GM12873 (cell line): ENCODE results near the gene C2orf76.

ENCODE experiments used
- CTCF ChIP-seq: IDR thresholded peaks from 2 replicates; pipeline ENCODE4 v1.5.1; 2012; ENCODE audit warnings: low read depth, mild to moderate bottlenecking, moderate library complexity, low read length, control low read depth; ENCODE audit not compliant: insufficient read depth; ENCODE audit errors: missing control alignments

The C2orf76 gene

DNA sequence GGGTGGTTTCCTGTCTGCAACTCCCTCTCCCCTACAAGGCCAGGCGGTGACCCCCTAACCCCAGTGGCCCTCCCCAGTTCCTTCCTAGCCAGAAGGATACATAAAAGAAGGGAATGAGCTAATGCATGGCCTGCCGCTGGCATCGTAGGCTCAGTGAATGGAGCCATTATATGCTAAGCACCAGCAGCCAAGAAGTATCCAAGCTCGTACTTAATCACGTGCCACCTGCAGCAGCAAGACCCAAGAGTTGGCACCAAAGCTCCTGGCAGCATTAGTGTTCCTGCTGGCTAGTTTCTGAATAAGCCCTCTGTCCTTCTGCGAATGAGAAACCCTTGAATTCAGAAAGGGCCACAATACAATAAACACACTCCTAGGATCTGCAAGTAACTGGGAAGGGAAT lies 4.5 kb upstream of the C2orf76 start:
- no peak for TF ChIP-seq CTCF

GRCh38 chr2:119369845-119370244 lies 3.2 kb upstream of the C2orf76 start:
- TF ChIP-seq CTCF: no peak

- no peak for TF ChIP-seq CTCF
Observed at GRCh38 chr2:119367472-119368099, 952 bp upstream of the C2orf76 start.

GRCh38 chr2:119366161-119366648 lies 429 bp downstream of the C2orf76 start:
- TF ChIP-seq CTCF: no peak

DNA sequence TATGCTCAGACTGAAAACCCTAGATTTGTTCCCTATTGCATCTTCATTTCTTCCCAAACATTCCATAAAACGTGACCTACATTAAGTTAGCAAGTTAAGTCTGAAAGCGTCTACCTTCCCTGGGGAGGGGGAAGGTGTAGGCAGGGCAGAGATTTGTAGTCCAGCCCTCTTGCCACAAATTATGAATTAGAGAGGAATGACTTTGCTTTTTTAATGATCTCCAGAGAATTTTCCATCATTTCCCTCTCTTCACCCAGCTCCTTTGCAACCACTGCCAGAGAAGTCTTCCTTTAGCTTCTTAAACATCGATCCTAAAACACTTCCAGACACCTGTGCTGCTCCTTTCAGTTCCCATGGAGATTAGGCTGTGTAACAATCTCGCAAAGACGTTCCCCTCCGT lies 1.2 kb downstream of the C2orf76 start:
- TF ChIP-seq CTCF: no peak

DNA sequence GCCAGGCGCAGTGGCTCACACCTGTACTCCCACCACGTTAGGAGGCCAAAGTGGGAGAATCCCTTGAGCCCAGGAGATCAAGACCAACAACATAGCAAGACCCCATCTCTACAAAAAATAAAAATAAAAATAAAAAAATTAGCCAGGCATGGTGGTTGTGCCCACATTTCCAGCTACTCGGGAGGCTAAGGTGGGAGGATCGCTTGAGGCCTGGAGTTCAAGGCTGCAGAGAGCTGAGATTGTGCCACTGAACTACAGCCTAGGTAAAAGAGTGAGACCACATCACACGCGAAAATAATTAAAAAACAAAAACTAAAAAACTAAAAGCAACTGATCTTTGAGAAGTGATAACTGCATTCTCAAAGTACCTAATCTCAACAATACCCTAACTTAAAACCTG lies 1.8 kb downstream of the C2orf76 start:
- no peak for TF ChIP-seq CTCF

GRCh38 chr2:119360423-119360966 lies 6.1 kb downstream of the C2orf76 start:
- no peak for TF ChIP-seq CTCF
